AG10803 (cell line): ENCODE results near the gene CLEC12A.

Experiments used
- DNase-seq: peaks from one replicate; pipeline ENCODE4 v3.0.0; 2010; ENCODE audit warnings: low read depth
- H3K4me3 ChIP-seq: 2 replicates; pipeline ENCODE4 v1.5.1; 2011; ENCODE audit warnings: mild to moderate bottlenecking, low read length, control low read depth
- TF ChIP-seq, protein P1 (sequence below): conservative IDR thresholded peaks from 2 replicates; pipeline ENCODE4 v1.5.1; 2011; ENCODE audit warnings: mild to moderate bottlenecking, low read length, control low read depth, inconsistent platforms

Gene CLEC12A

GRCh38 chr12:9971181-9971580, at the start of gene CLEC12A:
Gene CLEC12A, plus strand, starts transcription at chr12:9971409. Its CDS starts 188 bp downstream, at chr12:9971597.
- DNase-seq = peak; percentile 24
- no peak within 1 kb of the TSS for H3K4me3 ChIP-seq
- TF ChIP-seq, protein P1, sequence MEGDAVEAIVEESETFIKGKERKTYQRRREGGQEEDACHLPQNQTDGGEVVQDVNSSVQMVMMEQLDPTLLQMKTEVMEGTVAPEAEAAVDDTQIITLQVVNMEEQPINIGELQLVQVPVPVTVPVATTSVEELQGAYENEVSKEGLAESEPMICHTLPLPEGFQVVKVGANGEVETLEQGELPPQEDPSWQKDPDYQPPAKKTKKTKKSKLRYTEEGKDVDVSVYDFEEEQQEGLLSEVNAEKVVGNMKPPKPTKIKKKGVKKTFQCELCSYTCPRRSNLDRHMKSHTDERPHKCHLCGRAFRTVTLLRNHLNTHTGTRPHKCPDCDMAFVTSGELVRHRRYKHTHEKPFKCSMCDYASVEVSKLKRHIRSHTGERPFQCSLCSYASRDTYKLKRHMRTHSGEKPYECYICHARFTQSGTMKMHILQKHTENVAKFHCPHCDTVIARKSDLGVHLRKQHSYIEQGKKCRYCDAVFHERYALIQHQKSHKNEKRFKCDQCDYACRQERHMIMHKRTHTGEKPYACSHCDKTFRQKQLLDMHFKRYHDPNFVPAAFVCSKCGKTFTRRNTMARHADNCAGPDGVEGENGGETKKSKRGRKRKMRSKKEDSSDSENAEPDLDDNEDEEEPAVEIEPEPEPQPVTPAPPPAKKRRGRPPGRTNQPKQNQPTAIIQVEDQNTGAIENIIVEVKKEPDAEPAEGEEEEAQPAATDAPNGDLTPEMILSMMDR = no peak

DNA sequence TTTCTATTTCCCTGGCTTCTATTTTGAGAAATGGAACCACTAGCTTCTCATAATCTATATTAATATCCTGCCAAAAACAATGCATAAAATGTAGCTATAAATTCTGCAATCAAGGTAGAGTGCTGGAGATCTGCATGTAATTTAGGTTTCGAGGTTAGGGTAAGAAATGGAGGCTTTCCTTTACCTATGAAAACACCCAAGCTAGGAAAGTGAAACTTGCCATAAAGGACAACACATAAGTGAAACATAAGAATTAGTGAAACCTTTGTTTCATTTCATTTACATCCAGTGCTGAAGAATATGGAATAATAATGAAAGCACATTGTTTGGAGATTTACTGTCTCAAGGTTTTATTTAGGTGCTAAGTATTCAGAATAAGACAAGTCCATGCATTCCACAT, 48.8 kb upstream of the CLEC12A start:
- no peak overlapping the region for H3K4me3 ChIP-seq
- DNase-seq = no peak
- TF ChIP-seq, protein P1 = no peak

DNA sequence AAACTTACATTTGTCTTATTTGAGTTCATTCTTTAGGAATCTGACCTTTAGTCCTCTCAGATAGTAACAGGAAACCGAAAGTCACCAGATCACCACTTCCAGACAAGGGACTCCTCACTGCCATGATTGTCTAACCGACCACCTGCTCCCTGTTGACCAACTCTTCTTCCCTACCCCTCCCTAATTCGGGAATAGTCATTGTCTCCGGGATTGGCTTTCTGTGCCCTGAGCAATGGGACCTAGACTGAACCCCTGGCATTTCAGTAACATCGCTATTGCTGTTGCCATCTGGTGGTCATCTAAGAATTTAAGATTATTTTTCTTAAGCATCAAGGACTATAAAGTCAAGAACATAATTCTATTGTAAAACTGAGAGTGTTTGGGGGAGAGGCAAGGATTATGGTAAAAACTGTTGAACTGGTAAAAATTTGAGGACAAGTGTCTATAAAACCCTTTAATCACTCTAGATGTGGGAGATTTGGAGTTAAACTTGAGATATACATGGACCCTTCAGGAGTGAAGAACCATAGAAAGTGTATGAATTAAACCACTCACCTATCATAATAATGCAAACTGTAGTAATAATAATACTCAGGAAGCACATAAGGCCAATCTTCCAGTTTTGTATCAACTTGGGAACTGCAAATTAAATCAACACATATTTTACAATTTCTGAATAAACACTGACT, 45.4 kb upstream of the CLEC12A start:
- TF ChIP-seq, protein P1 = peak; percentile 66
- H3K4me3 ChIP-seq = peak overlapping the region; percentile 14; the same call in 1 of the 2 replicates
- peak; percentile 53 for DNase-seq

- H3K4me3 ChIP-seq = no peak overlapping the region
- DNase-seq = no peak
- TF ChIP-seq, protein P1 = no peak
Measured at GRCh38 chr12:9926876-9927275, 44.3 kb upstream of the CLEC12A start.

DNA sequence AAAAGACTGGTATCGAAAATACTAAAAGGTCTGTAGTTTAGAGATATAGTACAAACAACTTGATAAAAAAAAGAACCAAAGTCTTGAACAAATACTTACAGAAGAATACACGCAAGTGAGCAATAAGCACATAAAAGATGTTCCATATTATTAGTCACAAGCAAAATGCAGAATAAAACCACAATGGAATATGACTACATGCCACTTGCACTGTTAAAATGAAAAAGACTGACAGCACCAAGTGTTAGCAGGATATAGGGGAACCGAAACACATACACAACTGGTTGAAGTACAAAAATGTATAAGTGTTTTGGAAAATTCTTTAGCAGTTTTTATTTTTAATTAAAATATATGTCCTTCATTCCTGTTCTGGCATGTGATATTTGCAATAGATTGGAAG, 42.6 kb upstream of the CLEC12A start:
- TF ChIP-seq, protein P1 = no peak
- DNase-seq = no peak
- no peak overlapping the region for H3K4me3 ChIP-seq

DNA sequence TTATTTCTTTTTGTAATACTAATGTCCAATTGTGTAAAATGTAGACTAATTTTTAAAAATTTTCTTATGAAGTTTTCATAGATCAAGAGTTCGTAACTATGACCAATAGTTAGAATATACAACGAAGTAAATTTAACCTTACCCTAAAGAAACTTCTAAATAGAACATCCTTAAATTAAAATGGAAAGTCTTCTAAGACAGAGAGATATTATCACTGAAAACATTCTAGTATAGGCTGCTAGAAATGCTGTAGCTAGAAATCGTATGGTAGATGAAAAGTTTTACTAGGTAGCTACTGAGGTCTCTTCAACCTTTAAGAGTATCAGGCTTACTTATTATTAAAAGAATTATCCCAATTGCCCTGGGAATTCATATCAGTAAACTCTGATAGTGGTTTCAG, 40.0 kb upstream of the CLEC12A start:
- H3K4me3 ChIP-seq = no peak overlapping the region
- TF ChIP-seq, protein P1 = no peak
- no peak for DNase-seq

DNA sequence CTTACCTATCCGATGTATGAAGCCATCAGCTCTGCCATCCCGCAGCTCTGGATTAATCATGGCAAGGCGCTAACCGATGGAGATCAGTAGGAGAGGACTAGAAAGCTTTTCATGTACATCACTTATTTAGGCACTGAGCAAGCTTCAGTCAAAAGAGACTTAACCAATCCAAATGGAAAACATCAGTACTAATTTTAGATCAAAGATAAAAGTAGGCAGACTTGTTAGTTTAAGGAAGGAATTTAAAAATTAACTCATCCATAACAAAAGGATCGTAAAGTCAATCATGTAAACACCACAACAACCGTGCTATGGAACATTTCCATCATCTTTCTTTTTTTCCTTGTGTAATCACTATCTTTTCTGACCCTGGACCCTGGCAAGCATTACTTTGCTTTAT, 38.9 kb upstream of the CLEC12A start, which contains the start of gene CLEC2A:
TSS of gene CLEC2A (minus strand) at position 101 of the 400 bp plus-strand sequence. CDS start at position 60, 41 bp downstream.
- TF ChIP-seq, protein P1 = no peak
- H3K4me3 ChIP-seq = no peak within 1 kb of the TSS
- no peak for DNase-seq
